Posterior vena cava (tissue), 2 donors: Measurements from ENCODE around the gene ZNF775. TPM values are rescaled to one million over a fixed set of nuclear protein-coding genes. Genes with fewer than 3 reads are reported as not detected.
"Not testable (repeated sequence)": the region's sequence is repeated elsewhere in the genome, so short reads cannot be mapped to it uniquely, and the experiment has no call there.

ENCODE experiments used
- DNase-seq: peaks from one replicate; pipeline ENCODE4 v3.0.0-alpha.2; 2020; ENCODE audit warnings: low spot score
- intact Hi-C, 2 donors: fragments of 100-400 bp; cut with DNase I; formaldehyde crosslinking; loops; one replicate each; pipeline versions ENCODE4 v1.14.1 to v1.14.2; 2022 to 2023
- total RNA-seq, 2 donors: library from RNA; stranded (reverse); fragmentation: NEBNext Ultra II Directional; extraction: Animal tissue kit (Norgen Biotek cat#: 25700); gene quantifications; one replicate each; pipeline ENCODE4 v1.2.1, GENCODE V29; 2021
- donor health status: DM: yes; HTN: yes; CAD: no.
- donor health status: DM: yes; HTN: yes; CAD: no.

ZNF775 gene
- total RNA-seq, 2 donors from 2014 or later = 4.6 to 5.0 TPM

DNA sequence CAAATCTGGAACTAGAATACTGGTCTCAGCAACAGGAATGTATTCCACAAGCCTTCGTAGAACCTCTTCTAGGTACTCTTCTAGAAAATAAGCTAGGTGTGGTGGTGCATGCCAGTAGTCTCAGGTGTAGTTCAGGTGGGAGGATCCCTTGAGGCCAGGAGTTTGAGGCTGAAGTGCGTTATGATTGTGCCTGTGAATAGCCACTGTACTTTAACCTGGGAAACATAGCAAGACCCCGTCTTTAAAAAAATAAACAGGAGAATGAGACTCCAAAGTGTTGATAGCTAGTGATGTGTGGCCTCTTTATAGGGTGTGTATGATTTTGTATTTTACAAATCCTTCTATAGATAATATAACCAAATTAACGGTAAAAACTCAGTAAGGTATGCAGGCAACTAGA lies 1.5 kb upstream of the ZNF775 start:
- intact Hi-C loops = no loop called here

DNA sequence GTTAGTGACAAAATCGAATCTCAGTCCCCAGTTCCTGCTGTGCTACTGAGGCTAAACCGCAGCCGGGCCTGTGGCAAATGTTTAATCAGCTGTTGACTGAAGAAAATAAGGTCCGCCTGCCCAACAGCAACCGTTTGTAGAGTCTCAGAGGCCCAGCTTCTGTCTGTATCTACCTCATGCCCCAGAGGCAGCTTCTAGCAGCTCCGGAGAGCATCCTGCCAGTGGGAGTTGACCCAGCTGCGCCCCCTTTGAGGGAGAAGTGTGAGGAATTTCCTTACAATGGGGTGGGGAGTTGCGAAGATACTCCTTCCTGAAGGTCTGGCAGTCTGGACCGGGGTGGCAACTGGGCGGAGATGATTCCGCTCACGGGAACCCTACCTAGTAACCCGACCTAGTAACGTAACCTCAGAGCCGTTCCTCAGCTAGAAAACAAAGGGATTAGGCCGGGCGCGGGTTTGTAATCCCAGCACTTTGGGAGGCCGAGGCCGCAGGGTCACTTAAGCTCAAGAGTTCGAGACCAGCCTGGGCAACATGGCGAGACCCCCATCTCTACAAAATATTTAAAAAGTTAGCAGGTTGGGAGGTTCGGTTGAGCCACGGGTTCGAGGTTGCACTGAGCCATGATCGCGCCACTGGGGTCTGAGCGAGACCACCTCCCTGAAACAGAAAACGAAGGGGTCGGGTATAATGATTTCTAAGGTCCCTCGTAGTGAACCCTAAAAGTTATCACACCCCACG lies 846 bp upstream of the ZNF775 start:
- DNase-seq = no peak

More for the DNA sequence above, 1.5 kb upstream of the ZNF775 start:
- no peak for DNase-seq

DNA sequence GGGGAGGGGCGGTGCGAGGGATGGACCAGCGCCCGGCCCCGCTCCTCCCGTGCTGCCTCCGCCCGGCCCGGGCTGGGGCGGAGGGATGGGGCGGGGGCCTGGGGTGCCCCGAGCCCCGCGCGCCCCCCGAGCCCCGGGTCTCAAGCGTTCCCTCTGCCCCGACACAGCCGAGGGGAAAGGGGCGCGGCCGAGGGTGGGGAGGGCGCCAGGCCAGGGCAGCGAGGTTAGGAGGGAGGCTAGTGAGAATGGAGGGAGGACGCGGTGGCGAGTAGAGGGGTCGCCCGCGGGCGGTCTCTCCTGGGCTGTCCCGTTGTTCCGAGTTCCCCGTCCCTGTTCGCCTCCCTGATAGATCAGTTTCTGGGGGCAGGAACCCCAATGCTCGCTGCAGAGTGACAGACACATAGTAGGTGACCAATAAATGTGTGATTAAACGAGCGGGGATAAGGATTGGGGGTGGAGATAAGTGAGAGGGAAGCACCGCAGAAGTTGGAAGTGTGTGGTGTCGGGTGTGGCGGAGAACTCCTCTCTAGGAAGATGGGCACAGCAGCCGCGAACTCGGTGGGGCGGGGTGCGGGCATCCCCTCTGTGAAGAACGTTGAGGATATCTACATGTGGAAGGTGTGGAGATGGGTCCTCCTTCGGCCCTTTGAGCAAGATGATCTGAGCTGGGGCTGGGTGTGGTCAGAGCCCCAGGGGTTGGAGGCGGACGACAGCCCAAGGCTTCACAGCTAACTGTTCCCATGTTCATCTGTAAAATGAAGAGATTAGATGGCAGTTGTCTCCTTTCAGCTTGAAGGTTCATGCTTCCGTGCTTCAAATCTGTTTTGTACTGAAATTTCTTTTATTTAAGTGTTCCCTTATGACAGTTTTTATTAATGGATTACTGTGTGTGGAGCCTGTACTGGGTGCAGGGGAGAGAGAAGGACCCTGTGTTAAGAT lies 580 bp downstream of the ZNF775 start:
- intact Hi-C loops = no loop called here
- no peak for DNase-seq

More for the DNA sequence above, 846 bp upstream of the ZNF775 start:
- intact Hi-C loops = no loop called here

DNA sequence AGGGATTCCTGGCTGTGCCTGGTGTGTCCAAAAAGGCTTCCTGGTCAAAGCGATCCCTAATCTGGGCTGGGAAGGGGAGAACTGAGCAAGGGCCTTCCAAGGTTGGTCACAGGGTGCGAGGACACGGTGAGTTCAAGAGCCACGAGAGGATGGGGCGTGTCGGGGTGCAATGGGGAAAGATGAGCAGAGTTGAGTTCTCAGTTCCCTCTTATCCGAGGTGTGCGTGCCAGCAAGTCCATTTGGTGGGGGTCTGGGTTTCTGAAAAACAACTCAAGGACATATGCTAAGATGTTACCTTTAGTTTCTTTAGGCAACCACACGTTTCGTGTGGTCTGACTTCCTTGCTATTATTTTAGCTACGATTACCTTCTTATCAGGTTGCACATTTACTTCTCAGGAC lies 1.3 kb downstream of the ZNF775 start:
- DNase-seq = no peak
- intact Hi-C loops = no loop called here

DNA sequence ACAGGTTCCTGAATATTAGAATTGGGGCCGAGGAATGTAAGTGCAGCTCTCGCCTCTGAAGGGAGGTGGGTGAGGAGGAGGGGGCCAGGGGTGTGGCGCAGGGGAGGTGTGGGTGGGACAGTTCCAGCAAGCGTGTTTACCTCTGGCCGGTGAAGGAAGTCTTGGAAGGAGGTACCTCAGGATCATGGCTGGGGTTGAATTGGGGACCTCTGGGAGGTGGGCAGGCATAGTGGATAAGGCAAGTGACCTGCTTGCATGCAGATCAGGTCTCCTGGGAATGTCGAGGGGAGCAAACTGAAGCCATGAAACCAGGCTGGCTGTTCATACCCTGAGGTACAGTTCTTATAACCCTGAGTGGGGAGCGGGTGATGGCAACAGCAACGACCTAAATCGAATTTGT lies 2.0 kb downstream of the ZNF775 start:
- no peak for DNase-seq
- intact Hi-C loops = no loop called here

DNA sequence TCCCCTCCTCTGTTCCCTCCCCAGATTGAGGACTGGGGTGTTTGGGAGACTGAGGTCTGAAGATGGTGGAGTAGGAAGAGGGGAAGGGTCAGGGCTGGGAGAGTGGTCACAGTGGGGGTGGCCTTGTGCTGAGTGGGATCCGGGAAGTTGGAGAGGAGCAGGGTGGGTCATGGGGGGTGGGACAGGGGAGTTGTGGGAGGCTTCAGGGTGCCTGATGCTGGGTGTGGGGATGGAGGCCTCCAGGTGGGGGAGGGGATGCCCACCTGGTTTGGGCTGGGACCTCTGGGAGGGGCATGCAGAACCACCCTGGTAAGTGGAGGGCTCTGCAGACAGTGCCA lies 2.6 kb downstream of the ZNF775 start:
- no peak for DNase-seq
- intact Hi-C loops = no loop called here

DNA sequence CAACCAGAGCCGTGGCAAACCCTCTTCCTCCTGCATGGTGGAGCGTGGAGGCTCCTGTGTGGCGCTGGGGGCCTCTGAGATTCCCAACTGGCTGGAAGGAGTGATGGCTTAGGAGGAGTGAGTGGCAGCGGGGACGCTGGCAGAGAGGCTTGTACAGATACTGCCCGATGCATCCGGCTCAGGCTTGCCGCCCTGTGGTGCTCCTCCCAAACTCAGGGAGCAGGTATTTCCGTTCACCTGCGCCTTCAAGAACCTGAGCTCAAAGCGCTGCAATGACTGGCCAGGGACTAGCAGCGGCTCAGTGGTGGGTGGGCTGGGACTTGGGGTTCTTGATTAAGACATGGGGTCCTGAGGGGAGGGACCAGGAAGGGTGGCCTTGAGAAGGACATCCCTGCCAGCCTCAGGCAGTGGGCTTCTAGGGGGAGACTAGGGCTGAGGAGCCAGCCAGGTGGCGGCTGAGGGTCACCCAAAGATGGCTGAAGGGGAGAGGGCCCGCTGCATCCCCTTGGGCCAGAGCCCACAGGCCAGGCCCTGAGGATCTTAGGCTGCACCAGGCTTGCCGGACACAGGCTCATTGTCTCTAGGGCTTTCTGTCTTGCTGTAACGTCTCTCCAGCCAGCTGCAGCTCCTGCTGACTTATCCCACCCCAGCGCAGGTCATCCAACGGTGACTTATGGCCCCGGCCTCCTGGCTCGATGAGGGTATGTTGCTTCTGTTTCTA lies 3.2 kb downstream of the ZNF775 start:
- no peak for DNase-seq
- intact Hi-C loops = no loop called here

DNA sequence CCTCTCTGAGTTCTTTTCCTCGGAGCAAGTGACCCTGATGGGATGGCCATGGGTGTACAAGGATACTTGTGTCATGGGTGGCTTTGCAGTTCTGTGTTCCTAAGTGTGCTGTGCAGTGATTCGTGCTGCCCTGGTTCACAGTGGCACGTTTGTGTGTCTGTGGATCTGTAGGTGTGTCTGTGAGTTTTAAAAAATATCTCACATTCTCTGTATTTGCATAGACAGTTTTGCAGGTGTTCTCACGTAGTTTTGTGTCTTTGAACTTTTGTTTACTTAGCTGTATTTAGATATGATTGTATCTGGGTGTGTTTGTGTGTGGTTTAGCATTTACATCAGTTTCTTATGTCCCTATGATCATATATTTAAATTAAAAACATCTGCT lies 3.7 kb downstream of the ZNF775 start:
- no peak for DNase-seq
- intact Hi-C loops = no loop called here

DNA sequence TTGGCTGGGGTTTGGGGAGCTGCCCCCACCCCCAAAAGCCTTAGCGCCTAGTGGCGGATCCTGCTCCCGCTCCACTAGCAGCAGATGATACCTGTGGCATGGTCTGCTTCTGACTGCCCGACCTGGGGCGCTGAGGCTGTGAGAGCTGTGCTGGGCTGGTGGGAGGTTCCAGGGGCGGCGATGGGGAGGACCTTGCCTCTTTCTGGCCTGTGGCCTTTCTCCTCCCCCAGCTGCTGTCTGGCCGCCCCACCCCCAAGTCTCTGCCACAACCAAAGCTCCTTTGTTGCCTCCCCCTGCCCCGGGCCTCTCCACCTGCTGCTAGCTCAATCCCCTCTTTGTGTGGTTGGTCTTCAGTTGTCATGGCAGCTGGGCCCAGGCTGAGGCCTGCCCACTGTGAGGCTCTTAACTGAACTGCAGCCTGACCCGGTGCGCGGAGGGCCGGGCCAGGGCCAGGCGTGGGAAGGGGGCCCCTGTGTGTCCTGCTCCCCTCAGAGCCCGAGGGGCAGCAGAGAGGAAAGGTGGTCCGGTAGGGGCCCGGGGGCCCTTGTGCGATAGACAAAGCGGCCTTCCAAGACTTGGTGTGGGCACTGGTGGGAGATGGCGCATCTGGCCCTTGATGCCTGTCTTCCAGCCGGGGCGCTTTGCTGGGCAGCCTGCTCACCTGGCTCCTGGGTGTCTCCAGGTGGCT lies 4.7 kb downstream of the ZNF775 start:
- intact Hi-C loops = no loop called here
- no peak for DNase-seq

DNA sequence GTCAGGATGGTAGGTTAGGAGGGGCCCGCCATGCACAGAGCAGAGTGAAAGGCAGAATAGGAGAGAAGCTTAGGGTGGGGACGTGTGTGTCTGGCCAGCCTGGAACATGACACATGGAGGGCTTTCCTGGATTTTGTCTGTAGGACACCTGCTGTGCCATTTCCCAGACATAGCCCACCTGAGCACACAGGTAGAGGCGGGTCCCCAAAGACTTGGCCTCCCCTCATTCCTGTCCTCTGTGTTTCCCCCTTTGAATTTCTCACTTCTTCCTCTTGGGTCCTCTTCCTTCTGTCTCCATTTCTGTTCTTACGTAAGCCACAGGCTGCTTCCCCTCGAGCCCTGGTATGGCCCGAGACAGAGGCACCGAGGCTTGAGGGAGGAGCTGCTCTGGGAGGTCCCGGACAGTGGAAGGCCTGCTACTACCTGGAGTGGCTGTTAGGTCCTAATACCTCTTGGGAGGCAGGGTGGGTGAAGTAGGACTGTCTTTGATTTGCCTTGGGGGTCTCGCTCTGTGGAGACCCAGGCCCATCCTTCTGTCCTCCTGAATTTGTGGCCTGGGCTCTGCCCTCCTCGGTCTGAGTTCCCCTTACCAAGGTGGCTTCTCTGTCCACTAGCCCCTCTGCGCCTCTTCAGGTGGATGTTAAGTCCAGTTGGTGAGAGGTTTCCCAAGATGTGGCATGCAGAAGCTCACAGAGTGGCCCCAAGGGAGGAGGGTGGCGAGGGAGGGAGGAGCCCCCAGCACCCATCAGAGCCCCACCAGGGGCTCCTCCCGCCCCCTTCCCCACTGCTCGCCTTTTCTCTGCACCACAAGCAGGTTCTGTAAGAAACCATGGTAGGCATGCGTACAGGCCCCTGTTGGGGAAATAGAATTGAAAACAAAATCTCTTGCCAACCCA lies 5.5 kb downstream of the ZNF775 start:
- peak; percentile 55 for DNase-seq
- intact Hi-C loops = loop anchor here in 1 of 2 donors (1.0 kb wide), 1 partner anchor 32 kb away; no protein-coding TSS in a partner anchor

DNA sequence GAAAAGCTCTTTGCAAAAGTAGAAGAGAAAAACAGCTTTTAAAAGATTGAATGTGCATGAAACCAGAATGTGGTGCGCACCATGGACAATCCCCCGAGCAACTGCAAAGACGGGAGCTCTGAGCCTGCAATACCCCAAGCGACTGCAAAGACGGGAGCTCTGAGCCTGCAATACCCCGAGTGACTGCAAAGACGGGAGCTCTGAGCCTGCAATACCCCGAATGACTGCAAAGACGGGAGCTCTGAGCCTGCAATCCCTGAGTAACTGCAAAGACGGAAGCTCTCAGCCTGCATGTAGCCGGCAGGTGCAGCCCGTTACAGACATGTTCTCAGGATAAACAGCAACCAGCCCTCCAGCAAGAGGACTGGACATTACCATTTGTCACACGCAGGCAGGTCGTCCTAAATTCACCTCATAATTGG lies 6.2 kb downstream of the ZNF775 start:
- intact Hi-C loops = loop anchor here in 1 of 2 donors (1.0 kb wide), 1 partner anchor 33 kb away; no protein-coding TSS in a partner anchor
- DNase-seq = peak; percentile 19

DNA sequence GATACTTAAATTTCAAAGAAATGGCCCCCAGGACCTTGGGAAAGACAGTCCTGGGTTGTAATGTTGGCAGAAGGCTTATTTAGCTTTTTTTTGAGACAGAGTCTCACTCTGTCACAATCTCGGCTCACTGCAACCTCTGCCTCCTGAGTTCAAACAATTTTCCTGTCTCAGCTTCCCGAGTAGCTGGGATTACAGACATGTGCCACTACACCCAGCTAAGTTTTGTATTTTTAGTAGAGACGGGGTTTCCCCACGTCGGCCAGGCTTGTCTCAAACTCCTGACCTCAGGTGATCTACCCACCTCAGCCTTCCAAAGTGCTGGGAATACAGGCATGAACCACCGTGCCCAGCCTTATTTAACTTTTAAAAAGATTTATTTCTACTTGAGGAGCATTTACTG lies 6.8 kb downstream of the ZNF775 start:
- intact Hi-C loops = loop anchor here in 1 of 2 donors (1.0 kb wide), 1 partner anchor 34 kb away; no protein-coding TSS in a partner anchor
- DNase-seq = not testable (repeated sequence)

DNA sequence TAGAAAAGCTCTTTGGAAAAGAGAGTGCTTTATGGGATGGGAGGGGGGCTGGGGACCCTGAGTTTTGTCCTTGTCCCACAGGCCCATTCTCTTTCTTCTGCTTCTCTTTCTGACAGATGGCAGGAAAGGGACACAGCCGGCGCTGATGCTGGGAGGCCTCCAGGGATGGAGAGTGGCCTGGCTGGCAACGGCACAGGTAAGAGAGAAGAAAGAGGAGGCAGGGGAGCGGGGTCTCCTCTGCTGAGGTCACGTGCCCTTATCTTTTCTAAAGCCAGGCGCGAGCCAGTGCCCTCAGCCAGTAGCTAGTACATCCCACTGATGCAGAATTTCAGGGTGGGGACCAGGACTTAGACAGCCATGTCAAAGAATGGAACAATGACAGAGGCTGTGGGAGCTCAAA lies 9.2 kb downstream of the ZNF775 start:
- peak; percentile 69 for DNase-seq
- intact Hi-C loops = no loop called here

DNA sequence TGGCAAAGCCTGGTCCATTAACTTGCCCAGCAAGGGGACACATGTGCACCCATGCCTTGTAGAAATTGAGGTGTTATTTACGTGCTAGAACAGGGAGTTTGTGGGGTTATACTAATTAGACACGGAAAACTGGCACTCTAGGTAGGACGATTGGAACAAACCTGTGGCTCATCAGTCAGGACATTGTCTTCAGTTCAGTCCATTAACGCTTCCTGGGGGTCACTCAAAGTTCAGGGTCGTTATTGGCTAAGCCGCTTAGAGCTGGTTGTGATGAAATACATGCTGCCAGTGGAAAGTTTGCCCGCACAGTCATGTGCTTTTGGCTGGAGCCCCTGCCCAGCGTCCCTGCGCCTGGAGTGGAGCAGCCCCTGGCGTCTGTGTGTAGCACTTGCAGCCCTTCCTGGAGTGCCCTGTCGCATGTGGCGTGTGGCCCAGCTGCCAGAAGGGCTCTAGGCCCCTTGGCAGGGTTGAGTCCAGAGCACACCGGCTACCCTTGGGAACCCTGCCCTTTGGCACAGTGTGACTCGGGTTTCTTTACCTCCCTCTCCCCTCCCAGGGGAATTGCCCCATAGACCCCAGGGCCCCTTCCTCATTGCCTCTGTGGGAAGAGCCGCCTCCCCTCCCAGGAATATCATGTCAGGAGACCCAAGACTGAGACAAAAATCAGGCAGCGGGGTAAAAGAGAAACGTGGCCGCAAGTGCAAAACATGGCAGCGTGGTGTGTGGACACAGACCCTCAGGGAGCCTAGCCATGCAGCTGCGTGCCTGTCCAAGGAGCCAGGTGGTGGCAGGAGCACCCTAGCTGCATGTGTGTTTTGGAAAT lies 9.8 kb downstream of the ZNF775 start:
- intact Hi-C loops = no loop called here
- DNase-seq = peak; percentile 86

DNA sequence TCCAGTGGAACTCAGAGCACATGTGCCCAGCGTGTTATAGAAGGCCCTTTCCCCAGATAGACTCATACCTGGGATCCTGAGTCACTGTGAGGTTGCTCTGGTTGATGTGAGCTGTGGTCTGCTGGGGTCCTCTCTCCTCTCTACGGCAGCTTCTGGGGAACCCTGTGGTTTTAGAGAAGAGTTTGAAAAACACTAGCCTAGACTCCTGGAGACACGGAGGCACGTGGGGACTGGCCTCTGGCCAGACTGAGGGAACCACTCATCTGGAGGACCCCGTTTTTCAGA lies 10.3 kb downstream of the ZNF775 start:
- intact Hi-C loops = no loop called here
- DNase-seq = no peak

DNA sequence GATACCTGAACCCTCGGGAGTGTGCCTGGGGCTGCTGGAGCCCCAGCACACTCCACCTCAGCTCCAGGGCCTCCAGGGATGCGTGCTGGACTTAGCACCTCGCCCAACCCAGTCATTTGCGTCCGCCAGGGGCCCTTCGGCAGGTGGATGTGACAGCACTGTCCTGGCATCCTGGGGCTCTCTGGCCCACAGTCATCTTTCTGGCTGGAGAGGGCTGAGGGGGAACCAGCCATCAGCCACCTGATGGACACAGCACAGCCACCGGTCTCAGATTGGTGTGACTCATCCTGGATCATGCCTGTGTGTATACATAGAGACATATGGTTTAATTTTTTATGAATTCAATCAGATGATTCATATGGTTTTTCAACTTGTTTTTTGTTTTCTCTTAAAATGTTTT lies 11.1 kb downstream of the ZNF775 start:
- intact Hi-C loops = no loop called here
- DNase-seq = peak; percentile 37

DNA sequence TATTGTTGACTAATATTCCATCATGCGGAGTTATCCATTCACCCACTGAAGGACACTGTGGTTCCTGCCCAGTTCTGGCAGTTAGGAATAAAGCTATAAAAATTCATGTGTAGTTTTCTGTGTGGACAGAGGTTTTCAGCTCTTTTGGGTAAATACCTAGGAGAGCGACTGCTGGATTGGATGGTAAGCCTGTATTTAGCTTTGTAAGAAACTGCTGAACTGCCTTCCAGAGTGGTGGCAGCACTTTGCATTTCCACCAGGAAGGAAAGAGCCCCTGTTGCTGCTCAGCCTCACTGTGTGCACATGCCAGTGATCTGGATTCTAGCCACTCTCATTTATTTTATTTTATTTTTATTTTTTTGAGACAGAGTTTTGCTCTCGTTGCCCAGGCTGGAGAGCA lies 14.2 kb downstream of the ZNF775 start:
- no peak for DNase-seq
- intact Hi-C loops = no loop called here

DNA sequence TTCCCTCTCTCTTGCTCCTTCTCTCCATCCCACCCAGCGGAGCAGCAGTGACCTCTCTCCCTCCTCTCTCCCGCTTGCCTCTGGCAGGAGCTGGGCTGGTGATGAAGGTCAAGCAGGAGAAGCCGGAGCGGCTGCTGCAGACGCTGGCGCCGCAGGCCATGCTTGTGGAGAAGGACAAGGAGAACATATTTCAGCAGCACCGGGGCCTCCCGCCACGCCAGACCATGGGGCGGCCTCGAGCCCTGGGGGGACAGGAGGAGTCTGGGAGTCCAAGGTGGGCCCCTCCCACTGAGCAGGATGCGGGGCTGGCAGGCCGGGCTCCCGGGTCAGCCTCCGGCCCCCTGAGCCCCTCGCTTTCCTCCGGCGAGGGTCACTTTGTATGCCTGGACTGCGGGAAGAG lies 17.3 kb downstream of the ZNF775 start:
- intact Hi-C loops = no loop called here
- DNase-seq = peak; percentile 69
